ENCODE data around the gene SLC1A3.

Gene SLC1A3

DNA sequence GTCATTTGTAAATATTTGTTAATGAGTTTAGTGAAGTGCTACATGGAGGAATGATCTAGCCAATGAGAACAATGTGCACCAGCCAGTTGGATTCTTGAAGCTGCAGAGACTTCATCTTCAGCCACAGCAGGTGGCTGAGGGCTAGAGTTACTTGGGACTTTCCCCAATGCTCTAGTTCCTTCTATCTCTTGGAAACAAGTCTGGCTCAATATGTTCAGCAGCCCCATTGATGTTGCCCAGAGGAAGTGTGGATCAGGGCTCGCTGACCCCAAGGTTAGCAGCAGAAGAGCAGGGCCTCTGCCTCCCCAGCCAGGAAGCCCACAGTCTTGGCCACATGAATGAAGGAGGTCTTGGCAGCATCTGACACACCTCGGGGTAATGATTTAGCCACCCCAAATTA lies 117.5 kb downstream of the SLC1A3 start:
- TF ChIP-seq, protein P1, sequence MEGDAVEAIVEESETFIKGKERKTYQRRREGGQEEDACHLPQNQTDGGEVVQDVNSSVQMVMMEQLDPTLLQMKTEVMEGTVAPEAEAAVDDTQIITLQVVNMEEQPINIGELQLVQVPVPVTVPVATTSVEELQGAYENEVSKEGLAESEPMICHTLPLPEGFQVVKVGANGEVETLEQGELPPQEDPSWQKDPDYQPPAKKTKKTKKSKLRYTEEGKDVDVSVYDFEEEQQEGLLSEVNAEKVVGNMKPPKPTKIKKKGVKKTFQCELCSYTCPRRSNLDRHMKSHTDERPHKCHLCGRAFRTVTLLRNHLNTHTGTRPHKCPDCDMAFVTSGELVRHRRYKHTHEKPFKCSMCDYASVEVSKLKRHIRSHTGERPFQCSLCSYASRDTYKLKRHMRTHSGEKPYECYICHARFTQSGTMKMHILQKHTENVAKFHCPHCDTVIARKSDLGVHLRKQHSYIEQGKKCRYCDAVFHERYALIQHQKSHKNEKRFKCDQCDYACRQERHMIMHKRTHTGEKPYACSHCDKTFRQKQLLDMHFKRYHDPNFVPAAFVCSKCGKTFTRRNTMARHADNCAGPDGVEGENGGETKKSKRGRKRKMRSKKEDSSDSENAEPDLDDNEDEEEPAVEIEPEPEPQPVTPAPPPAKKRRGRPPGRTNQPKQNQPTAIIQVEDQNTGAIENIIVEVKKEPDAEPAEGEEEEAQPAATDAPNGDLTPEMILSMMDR (conservative IDR thresholded peaks at IDR 0.05; ENCODE audit: low read depth): no peak
- CTCF ChIA-PET: interaction anchor here (0.8 kb wide), 1 partner anchor 153 kb away, joined by 3 read pairs; the partner anchor contains the start of gene NIPBL
- no peak overlapping the region for H3K27ac ChIP-seq
- POLR2A ChIA-PET (ENCODE audit: low non-redundant PET): no interaction called here
- DNase-seq (ENCODE audit: low spot score): no peak

DNA sequence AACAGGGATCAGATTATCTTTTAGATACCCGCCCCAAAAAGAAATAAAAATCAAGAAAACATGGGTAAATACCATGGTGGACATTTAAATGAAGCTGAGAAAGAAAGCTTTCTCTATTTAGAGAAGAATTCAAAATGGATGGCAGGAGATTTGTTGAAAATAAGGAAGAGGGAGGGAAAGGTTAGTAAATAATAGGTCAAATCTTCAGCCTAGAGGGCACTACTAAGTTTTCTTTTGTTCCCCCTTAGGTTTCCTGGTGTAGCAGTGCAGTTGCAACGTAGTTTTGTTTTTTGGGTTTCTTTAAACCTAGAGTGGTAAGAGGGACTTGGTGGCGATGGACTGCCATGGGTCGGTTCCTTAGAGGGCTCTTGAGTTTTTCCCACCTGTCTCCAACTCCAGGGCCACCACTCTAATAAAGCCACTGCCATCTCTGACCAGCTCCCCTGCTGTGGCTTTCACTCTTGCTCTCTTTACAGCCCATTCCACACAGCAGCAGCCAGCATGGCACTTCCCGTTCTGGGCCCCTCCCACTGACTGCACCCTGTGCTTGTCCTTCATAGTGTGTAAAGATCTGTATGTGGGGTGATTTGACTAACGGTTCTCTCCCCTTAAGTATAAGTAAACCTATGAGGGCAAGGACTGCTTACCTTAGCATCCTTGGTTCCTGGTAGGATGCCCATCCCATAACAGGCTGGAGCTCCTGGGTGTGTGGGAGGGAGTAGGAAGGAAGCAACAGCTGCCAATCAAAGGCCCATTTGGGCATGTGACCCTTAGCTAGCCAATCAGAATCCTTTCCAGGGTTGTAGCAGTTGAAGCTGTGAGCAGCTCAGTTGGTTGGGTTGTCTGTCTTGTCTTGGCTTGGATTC lies 118.3 kb downstream of the SLC1A3 start:
- TF ChIP-seq, protein P1 (conservative IDR thresholded peaks at IDR 0.05; ENCODE audit: low read depth): no peak
- CTCF ChIA-PET: interaction anchor here (0.7 to 0.8 kb wide), 2 partner anchors 9 to 152 kb away, joined by 3 to 4 read pairs; partner anchors contain the start of gene NIPBL
- POLR2A ChIA-PET (ENCODE audit: low non-redundant PET): no interaction called here
- no peak overlapping the region for H3K27ac ChIP-seq
- peak; percentile 48 for DNase-seq (ENCODE audit: low spot score)

DNA sequence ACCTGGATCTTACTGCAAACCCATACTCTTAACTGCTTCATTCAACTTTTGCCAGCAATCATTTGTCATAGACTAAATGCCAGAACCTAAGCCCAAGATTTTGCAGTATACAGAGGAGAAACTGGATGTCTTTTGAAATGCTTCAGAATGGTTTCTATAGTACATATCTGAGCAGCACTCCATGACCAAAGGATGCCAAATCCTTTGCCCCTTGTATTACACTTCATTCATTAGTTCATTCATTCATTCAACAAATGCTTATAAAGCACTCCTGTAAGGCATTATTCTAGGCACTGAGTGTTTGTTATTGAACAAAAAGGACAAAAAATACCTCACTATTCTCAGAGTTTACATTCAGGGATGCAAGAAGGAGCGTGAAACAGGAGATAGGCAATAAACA lies 119.9 kb downstream of the SLC1A3 start:
- ChIA-PET POLR2A (ENCODE audit: low non-redundant PET) (no interaction called here), CTCF (no interaction called here)
- TF ChIP-seq, protein P1 (conservative IDR thresholded peaks at IDR 0.05; ENCODE audit: low read depth): no peak
- H3K27ac ChIP-seq: no peak overlapping the region
- no peak for DNase-seq (ENCODE audit: low spot score)

DNA sequence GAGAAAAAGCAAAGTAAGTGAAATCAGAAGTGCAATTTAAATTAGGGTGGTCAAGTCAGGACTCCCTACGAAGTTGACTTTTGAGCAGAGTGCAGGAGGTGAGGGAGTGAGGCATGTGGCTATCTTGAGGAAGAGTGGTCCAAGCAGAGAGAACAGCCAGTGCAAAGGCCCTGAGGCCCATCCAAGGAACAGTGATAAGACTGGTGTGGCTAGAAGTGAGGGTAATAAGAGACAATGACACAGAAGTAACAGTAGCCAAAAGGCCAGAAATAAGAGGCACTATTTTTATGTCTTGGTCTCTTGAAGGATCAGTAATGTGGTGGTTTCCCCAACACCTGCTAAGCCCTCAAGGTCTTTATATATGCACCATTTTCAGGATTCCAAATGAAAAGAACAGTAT lies 120.4 kb downstream of the SLC1A3 start:
- CTCF ChIA-PET: no interaction called here
- POLR2A ChIA-PET (ENCODE audit: low non-redundant PET): no interaction called here
- DNase-seq (ENCODE audit: low spot score): no peak
- TF ChIP-seq, protein P1 (conservative IDR thresholded peaks at IDR 0.05; ENCODE audit: low read depth): no peak
- no peak overlapping the region for H3K27ac ChIP-seq

DNA sequence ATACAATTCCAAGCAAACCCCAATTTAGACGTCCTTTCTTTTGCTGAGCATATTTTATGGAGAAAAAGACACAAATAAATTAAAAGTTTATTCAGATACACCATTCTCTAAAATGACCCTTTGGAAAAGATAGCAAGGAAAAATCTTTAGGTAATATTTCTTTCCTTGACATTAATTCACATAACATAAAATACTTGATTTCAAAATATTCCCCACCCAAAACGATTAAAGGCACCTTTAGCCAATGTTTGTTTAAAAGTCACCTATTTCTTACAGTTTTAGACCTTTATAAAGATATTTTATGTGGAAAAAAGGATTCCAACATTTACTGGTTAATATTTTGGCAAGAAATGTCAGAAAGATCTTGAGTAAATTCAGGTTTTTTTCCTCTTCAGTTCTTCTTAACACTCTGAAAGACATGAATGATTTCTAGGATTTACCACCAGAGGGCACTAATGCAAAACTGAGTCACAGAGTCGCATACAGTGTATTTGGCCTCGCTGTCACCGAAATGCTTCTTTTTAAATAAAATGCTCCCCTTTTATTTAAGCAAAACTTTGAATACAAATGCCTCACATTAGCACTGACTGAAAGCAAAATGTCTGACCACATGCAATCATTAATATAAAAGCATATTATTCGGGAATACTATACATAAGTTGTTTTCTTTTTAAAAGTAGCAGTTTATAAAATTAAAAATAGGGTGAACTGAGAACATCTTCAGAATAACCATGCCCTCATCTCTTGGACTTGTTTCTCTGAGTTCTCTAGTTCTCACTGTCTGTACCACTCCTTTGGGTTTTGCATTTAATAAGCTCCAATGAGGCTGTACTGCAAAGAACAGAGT lies 122.5 kb downstream of the SLC1A3 start:
- DNase-seq (ENCODE audit: low spot score): peak; percentile 55
- CTCF ChIA-PET: interaction anchor here (0.5 to 1.3 kb wide), 5 partner anchors 142 to 1475 kb away, joined by 3 to 6 read pairs (median 4); no protein-coding TSS in a partner anchor
- no peak overlapping the region for H3K27ac ChIP-seq
- TF ChIP-seq, protein P1 (conservative IDR thresholded peaks at IDR 0.05; ENCODE audit: low read depth): peak; percentile 91
- POLR2A ChIA-PET (ENCODE audit: low non-redundant PET): no interaction called here

DNA sequence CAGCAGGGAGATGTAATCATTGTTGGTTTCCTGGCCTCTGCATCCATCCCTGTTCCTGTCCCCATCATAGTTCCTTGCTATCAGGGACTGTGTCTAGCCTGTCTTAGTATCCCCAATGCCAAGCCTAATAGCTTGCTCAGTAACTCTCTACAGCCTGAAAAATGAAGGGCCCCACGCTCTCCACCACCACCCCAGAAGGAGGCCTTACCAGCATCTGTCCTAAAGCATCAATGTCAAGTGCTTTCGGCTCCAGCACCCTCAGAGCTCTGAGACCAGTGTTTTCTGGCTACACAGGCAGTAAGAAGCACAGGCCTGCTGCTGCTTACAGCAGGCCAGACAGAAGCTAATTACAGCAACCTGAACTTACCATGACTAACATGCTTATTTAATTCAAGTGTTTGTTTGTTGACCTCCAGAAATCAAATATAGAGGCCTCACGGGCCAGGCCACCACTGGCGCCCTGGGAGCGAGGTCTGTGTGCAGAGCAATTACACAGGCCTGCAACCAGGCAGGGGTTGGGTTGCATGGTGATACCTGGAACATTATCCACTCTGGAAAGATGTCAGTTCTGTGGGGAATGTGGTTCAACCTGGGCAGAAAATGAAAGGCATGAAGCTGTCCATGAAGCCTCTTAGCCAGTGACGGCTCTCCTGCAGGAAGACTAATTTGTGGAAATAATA lies 124.3 kb downstream of the SLC1A3 start:
- DNase-seq (ENCODE audit: low spot score): no peak
- TF ChIP-seq, protein P1 (conservative IDR thresholded peaks at IDR 0.05; ENCODE audit: low read depth): no peak
- POLR2A ChIA-PET (ENCODE audit: low non-redundant PET): no interaction called here
- CTCF ChIA-PET: interaction anchor here (0.5 to 1.4 kb wide), 5 partner anchors 9 to 416 kb away, joined by 3 to 5 read pairs (median 4); no protein-coding TSS in a partner anchor
- no peak overlapping the region for H3K27ac ChIP-seq
